Suprapubic skin (tissue), 4 donors: ENCODE measurements around the gene UNC119. TPM values are rescaled to one million over a fixed set of nuclear protein-coding genes. Genes with fewer than 3 reads are reported as not detected.

Experiments used
- DNase-seq, 2 donors: peaks; one replicate each; pipeline ENCODE4 v3.0.0-alpha.2; 2019; ENCODE audit warnings: low spot score in 2 of 2
- H3K27ac ChIP-seq: fragments of 200-600 bp; sonication (generic); one replicate; pipeline ENCODE4 v1.5.1; 2019
- H3K27me3 ChIP-seq: fragments of 200-600 bp; sonication (generic); one replicate; pipeline ENCODE4 v1.5.1; 2019
- H3K36me3 ChIP-seq: fragments of 200-600 bp; sonication (generic); one replicate; pipeline ENCODE4 v1.5.1; 2019
- H3K4me1 ChIP-seq: fragments of 200-600 bp; sonication (generic); one replicate; pipeline ENCODE4 v1.5.1; 2019
- H3K4me3 ChIP-seq: fragments of 200-600 bp; sonication (generic); one replicate; pipeline ENCODE4 v1.5.1; 2019; ENCODE audit warnings: mild to moderate bottlenecking
- H3K9me3 ChIP-seq: fragments of 200-600 bp; sonication (generic); one replicate; pipeline ENCODE4 v1.5.1; 2019
- EP300 ChIP-seq: sonication (generic); formaldehyde crosslinking; IDR thresholded peaks from one replicate; pipeline ENCODE4 v1.6.1; 2017; ENCODE audit warnings: antibody characterized with exemption
- POLR2A ChIP-seq, 2 donors: fragments of 450-650 bp; IDR thresholded peaks; one replicate each; pipeline ENCODE4 v1.6.1; 2017; ENCODE audit warnings: antibody characterized with exemption in 2 of 2, mild to moderate bottlenecking in 2 of 2, moderate library complexity in 2 of 2
- POLR2AphosphoS5 ChIP-seq, 3 donors: sonication (generic); formaldehyde crosslinking; IDR thresholded peaks; one replicate each; pipeline ENCODE4 v1.6.1; 2017; ENCODE audit warnings: antibody characterized with exemption in 3 of 3
- WGBS: methylation state at CpG from one replicate; pipeline ENCODE4 v1.1.5; 2018; 5-methylcytosine and 5-hydroxymethylcytosine counted together
- total RNA-seq, 4 donors: library from RNA; depleted of rRNA; stranded (reverse); fragments of >200 nt; gene quantifications; one replicate each; pipeline ENCODE4 v1.1.0, GENCODE V29; 2016
- TF ChIP-seq, protein P1 (sequence below), 2 donors: fragments of 200-600 bp in 1 of 2; fragments of 450-650 bp in 1 of 2; sonication (generic) in 1 of 2; IDR thresholded peaks; one replicate each; pipeline ENCODE4 v1.5.1; 2016 to 2019; ENCODE audit warnings: antibody characterized with exemption in 2 of 2, mild to moderate bottlenecking in 1 of 2, moderate library complexity in 1 of 2

Gene UNC119
- total RNA-seq, 4 donors from 2014 or later, result 29.0 to 36.2 (median 32.6) TPM

GRCh38 chr17:28545141-28545503 is 7.3 kb downstream of the UNC119 start:
- H3K27ac ChIP-seq, result no peak overlapping the region

GRCh38 chr17:28544402-28545140 is 7.9 kb downstream of the UNC119 start:
- Histone ChIP-seq H3K4me1 (peaks cover 1% of the 10 kb centered on the region), H3K4me3 (no peak overlapping the region), H3K9me3 (no peaks in the 10 kb centered on the region), H3K27me3 (no peaks in the 10 kb centered on the region), H3K36me3 (peaks cover 16% of the 10 kb centered on the region), H3K27ac (no peak overlapping the region)
- 80% methylated on average over 4 of the region's 4 CpGs for WGBS
- no peak for TF ChIP-seq POLR2A (IDR thresholded peaks at IDR 0.05)
- no peak for TF ChIP-seq EP300
- TF ChIP-seq POLR2AphosphoS5 (IDR thresholded peaks at IDR 0.05), result no peak
- TF ChIP-seq, protein P1, sequence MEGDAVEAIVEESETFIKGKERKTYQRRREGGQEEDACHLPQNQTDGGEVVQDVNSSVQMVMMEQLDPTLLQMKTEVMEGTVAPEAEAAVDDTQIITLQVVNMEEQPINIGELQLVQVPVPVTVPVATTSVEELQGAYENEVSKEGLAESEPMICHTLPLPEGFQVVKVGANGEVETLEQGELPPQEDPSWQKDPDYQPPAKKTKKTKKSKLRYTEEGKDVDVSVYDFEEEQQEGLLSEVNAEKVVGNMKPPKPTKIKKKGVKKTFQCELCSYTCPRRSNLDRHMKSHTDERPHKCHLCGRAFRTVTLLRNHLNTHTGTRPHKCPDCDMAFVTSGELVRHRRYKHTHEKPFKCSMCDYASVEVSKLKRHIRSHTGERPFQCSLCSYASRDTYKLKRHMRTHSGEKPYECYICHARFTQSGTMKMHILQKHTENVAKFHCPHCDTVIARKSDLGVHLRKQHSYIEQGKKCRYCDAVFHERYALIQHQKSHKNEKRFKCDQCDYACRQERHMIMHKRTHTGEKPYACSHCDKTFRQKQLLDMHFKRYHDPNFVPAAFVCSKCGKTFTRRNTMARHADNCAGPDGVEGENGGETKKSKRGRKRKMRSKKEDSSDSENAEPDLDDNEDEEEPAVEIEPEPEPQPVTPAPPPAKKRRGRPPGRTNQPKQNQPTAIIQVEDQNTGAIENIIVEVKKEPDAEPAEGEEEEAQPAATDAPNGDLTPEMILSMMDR (IDR thresholded peaks at IDR 0.05), result no peak
- no peak for DNase-seq

More at GRCh38 chr17:28545141-28545503, 7.3 kb downstream of the UNC119 start:
- Histone ChIP-seq H3K9me3 (no peaks in the 10 kb centered on the region), H3K27me3 (no peaks in the 10 kb centered on the region), H3K4me1 (peaks cover 3% of the 10 kb centered on the region), H3K36me3 (peaks cover 16% of the 10 kb centered on the region), H3K4me3 (no peak overlapping the region)
- no peak for DNase-seq
- TF ChIP-seq, protein P1 (IDR thresholded peaks at IDR 0.05), result no peak
- TF ChIP-seq POLR2A (IDR thresholded peaks at IDR 0.05) (no peak), EP300 (no peak), POLR2AphosphoS5 (IDR thresholded peaks at IDR 0.05) (no peak)
- 94% methylated on average over 2 of the region's 2 CpGs for WGBS

- Histone ChIP-seq H3K4me3 (no peak overlapping the region), H3K4me1 (no peaks in the 10 kb centered on the region), H3K36me3 (peaks cover 5% of the 10 kb centered on the region), H3K27ac (no peak overlapping the region), H3K27me3 (no peaks in the 10 kb centered on the region), H3K9me3 (no peaks in the 10 kb centered on the region)
- DNase-seq, result no peak
- 82% methylated on average over 4 of the region's 4 CpGs for WGBS
- TF ChIP-seq, protein P1 (IDR thresholded peaks at IDR 0.05), result no peak
Measured at GRCh38 chr17:28541439-28541838, 11.0 kb downstream of the UNC119 start.

DNA sequence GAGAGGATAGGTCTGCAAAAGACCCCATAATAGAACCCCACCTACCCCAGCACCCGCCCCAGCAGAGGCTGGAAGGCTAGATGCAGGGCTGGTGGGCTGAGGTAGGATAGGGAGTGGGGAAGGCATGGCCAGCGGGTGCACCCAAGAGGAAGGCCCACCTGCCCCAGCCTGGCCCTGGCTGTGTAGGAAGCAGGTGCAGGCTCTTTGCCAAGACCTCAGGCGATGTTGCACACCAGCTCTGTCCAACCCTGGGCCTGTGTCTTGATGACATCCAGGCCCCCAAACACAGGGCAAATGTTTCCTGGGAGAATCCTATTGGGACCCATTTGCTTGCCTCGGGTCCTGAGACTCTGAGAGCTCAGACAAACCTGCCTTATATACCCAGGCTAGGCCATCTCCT is 12.2 kb downstream of the UNC119 start:
- TF ChIP-seq POLR2AphosphoS5 (IDR thresholded peaks at IDR 0.05), result no peak
- no peak for TF ChIP-seq EP300
- TF ChIP-seq POLR2A (IDR thresholded peaks at IDR 0.05), result no peak
- TF ChIP-seq, protein P1 (IDR thresholded peaks at IDR 0.05), result no peak
- H3K4me3 ChIP-seq, result no peak overlapping the region

GRCh38 chr17:28538296-28538895 is 14.0 kb downstream of the UNC119 start:
- TF ChIP-seq POLR2AphosphoS5 (IDR thresholded peaks at IDR 0.05) (no peak), EP300 (no peak), POLR2A (IDR thresholded peaks at IDR 0.05) (no peak)
- TF ChIP-seq, protein P1 (IDR thresholded peaks at IDR 0.05), result no peak
- no peak for DNase-seq
- H3K4me3 ChIP-seq, result no peak overlapping the region
- no peaks in the 10 kb centered on the region for H3K27me3 ChIP-seq
- peaks cover 5% of the 10 kb centered on the region for H3K4me1 ChIP-seq
- no peak overlapping the region for H3K27ac ChIP-seq
- 86% methylated on average over 14 of the region's 14 CpGs for WGBS
- H3K36me3 ChIP-seq, result no peaks in the 10 kb centered on the region
- no peaks in the 10 kb centered on the region for H3K9me3 ChIP-seq

More for the DNA sequence above, 12.2 kb downstream of the UNC119 start:
- Histone ChIP-seq H3K36me3 (no peaks in the 10 kb centered on the region), H3K27me3 (no peaks in the 10 kb centered on the region), H3K4me1 (no peaks in the 10 kb centered on the region), H3K27ac (no peak overlapping the region), H3K9me3 (no peaks in the 10 kb centered on the region)
- WGBS, result 64% methylated on average over 4 of the region's 4 CpGs
- DNase-seq, result peak in 1 of 2 donors; percentile 43
